Muscle layer of colon (tissue), 2 donors: ENCODE measurements around the gene KIAA0930.

Experiments used
- H3K27ac ChIP-seq: one replicate; pipeline ENCODE4 v1.7.0; 2013; ENCODE audit warnings: low read depth, mild to moderate bottlenecking, low read length, moderate library complexity
- H3K27me3 ChIP-seq, 2 donors: one replicate each; pipeline ENCODE4 v1.7.0; 2013; ENCODE audit warnings: low read length in 2 of 2, mild to moderate bottlenecking in 2 of 2; ENCODE audit not compliant: insufficient read depth in 2 of 2, control insufficient read depth in 1 of 2
- H3K36me3 ChIP-seq: one replicate; pipeline ENCODE4 v1.7.0; 2013; ENCODE audit warnings: mild to moderate bottlenecking, low read length; ENCODE audit not compliant: insufficient read depth
- H3K4me1 ChIP-seq: one replicate; pipeline ENCODE4 v1.7.0; 2013; ENCODE audit warnings: mild to moderate bottlenecking, low read length; ENCODE audit not compliant: insufficient read depth
- H3K4me3 ChIP-seq, 2 donors: one replicate each; pipeline ENCODE4 v1.7.0; 2013; ENCODE audit warnings: low read length in 2 of 2, low read depth in 1 of 2, mild to moderate bottlenecking in 1 of 2, moderate library complexity in 1 of 2
- H3K9ac ChIP-seq: one replicate; pipeline ENCODE4 v1.7.0; 2013; ENCODE audit warnings: low read length
- H3K9me3 ChIP-seq: one replicate; pipeline ENCODE4 v1.7.0; 2013; ENCODE audit warnings: mild to moderate bottlenecking, low read length
- donor health status: abdominal sarcoma.
- donor health status: Adenocarcinoma of cecum.

KIAA0930 gene

GRCh38 chr22:45159652-45160462 is 80.8 kb downstream of the KIAA0930 start:
- peaks cover 3% of the 10 kb centered on the region for H3K4me1 ChIP-seq
- no peaks in the 10 kb centered on the region for H3K9me3 ChIP-seq
- H3K27me3 ChIP-seq = no peaks in the 10 kb centered on the region
- no peak overlapping the region for H3K27ac ChIP-seq
- peaks cover 6% of the 10 kb centered on the region for H3K36me3 ChIP-seq
- H3K4me3 ChIP-seq = no peak overlapping the region
- H3K9ac ChIP-seq = no peak overlapping the region

- Histone ChIP-seq H3K4me1 (no peaks in the 10 kb centered on the region), H3K9me3 (no peaks in the 10 kb centered on the region), H3K27ac (no peak overlapping the region), H3K4me3 (no peak overlapping the region), H3K27me3 (no peaks in the 10 kb centered on the region), H3K9ac (no peak overlapping the region), H3K36me3 (peaks cover 6% of the 10 kb centered on the region)
These were observed 82.8 kb downstream of the KIAA0930 start for GRCh38 chr22:45157907-45158306.

- Histone ChIP-seq H3K9me3 (no peaks in the 10 kb centered on the region), H3K4me1 (no peaks in the 10 kb centered on the region), H3K4me3 (no peak overlapping the region), H3K36me3 (peaks cover 15% of the 10 kb centered on the region), H3K27ac (no peak overlapping the region), H3K27me3 (no peaks in the 10 kb centered on the region), H3K9ac (no peak overlapping the region)
These were observed 85.4 kb downstream of the KIAA0930 start for GRCh38 chr22:45155050-45155840.

- no peaks in the 10 kb centered on the region for H3K9me3 ChIP-seq
- no peak overlapping the region for H3K9ac ChIP-seq
- no peaks in the 10 kb centered on the region for H3K27me3 ChIP-seq
- H3K27ac ChIP-seq = no peak overlapping the region
- no peak overlapping the region for H3K4me3 ChIP-seq
- H3K4me1 ChIP-seq = no peaks in the 10 kb centered on the region
- H3K36me3 ChIP-seq = peaks cover 15% of the 10 kb centered on the region
These were observed 86.3 kb downstream of the KIAA0930 start for GRCh38 chr22:45154383-45154782.

GRCh38 chr22:45151503-45151902 is 89.2 kb downstream of the KIAA0930 start:
- Histone ChIP-seq H3K9me3 (no peaks in the 10 kb centered on the region), H3K4me3 (no peak overlapping the region), H3K9ac (no peak overlapping the region), H3K36me3 (peaks cover 8% of the 10 kb centered on the region), H3K4me1 (no peaks in the 10 kb centered on the region), H3K27ac (no peak overlapping the region), H3K27me3 (no peaks in the 10 kb centered on the region)

GRCh38 chr22:45150139-45150538 is 90.6 kb downstream of the KIAA0930 start:
- Histone ChIP-seq H3K4me3 (no peak overlapping the region), H3K27me3 (no peaks in the 10 kb centered on the region), H3K9ac (no peak overlapping the region), H3K4me1 (no peaks in the 10 kb centered on the region), H3K36me3 (peaks cover 8% of the 10 kb centered on the region), H3K27ac (no peak overlapping the region), H3K9me3 (no peaks in the 10 kb centered on the region)

- Histone ChIP-seq H3K36me3 (peaks cover 8% of the 10 kb centered on the region), H3K27me3 (no peaks in the 10 kb centered on the region), H3K4me1 (no peaks in the 10 kb centered on the region), H3K9me3 (no peaks in the 10 kb centered on the region), H3K4me3 (no peak overlapping the region), H3K9ac (no peak overlapping the region), H3K27ac (no peak overlapping the region)
These were observed 91.0 kb downstream of the KIAA0930 start for GRCh38 chr22:45149671-45150070.

- no peaks in the 10 kb centered on the region for H3K36me3 ChIP-seq
- no peak overlapping the region for H3K9ac ChIP-seq
- H3K4me3 ChIP-seq = no peak overlapping the region
- no peak overlapping the region for H3K27ac ChIP-seq
- H3K9me3 ChIP-seq = no peaks in the 10 kb centered on the region
- no peaks in the 10 kb centered on the region for H3K27me3 ChIP-seq
- no peaks in the 10 kb centered on the region for H3K4me1 ChIP-seq
These were observed 95.8 kb downstream of the KIAA0930 start for GRCh38 chr22:45144916-45145315.

GRCh38 chr22:45142376-45142775 is 98.3 kb downstream of the KIAA0930 start:
- Histone ChIP-seq H3K9ac (no peak overlapping the region), H3K9me3 (no peaks in the 10 kb centered on the region), H3K27me3 (no peaks in the 10 kb centered on the region), H3K27ac (no peak overlapping the region), H3K36me3 (no peaks in the 10 kb centered on the region), H3K4me3 (no peak overlapping the region), H3K4me1 (no peaks in the 10 kb centered on the region)
